A549 (cell line): ENCODE data around the gene HAUS8. TPM values are rescaled to one million over a fixed set of nuclear protein-coding genes. Genes with fewer than 3 reads are reported as not detected.
"Not testable (repeated sequence)": the region's sequence is repeated elsewhere in the genome, so short reads cannot be mapped to it uniquely, and the experiment has no call there.

ENCODE experiments used
- ATAC-seq, 2 experiments: fragments of 200-7000 bp in 1 of 2; fragments of >200 bp in 1 of 2; cut with Nextera tagmentation in 1 of 2; cut with Tn5 transposase in 1 of 2; 3 replicates each; pipeline versions ENCODE4 v1.8.0 to v1.9.1; 2018 to 2020; ENCODE audit warnings: mild to moderate bottlenecking in 1 of 2, moderate library complexity in 1 of 2
- CTCF ChIA-PET: fragments of 300-600 bp; sonication (Branson Sonifier 250); formaldehyde crosslinking; extraction: SDS; loops from one replicate; lab custom pipeline; 2021; ENCODE audit warnings: antibody characterized with exemption, inconsistent platforms; lab: Yijun Ruan, JAX
- POLR2A ChIA-PET: fragments of 350-600 bp; formaldehyde crosslinking; extraction: SDS; loops from one replicate; lab custom pipeline; 2021; ENCODE audit warnings: antibody characterized with exemption, inconsistent platforms; lab: Yijun Ruan, JAX
- DNase-seq, 2 experiments: peaks; one replicate each; pipeline versions ENCODE4 v3.0.0 to v3.0.0-alpha.2; 2011 to 2016; ENCODE audit warnings: low read depth in 1 of 2, low spot score in 1 of 2
- FAIRE-seq: peaks from 2 replicates; lab custom pipeline; 2011; peaks lifted over from hg19 to GRCh38; lab: Jason Lieb, UNC
- H3K27ac ChIP-seq, 2 experiments: fragments of >200 bp; sonication (Bioruptor Twin); formaldehyde crosslinking; 3 replicates each; pipeline ENCODE4 v1.5.1; 2016 to 2017
- H3K4me1 ChIP-seq: fragments of >200 bp; sonication (Bioruptor Twin); formaldehyde crosslinking; 3 replicates; pipeline ENCODE4 v1.6.1; 2016
- H3K4me2 ChIP-seq: fragments of >200 bp; sonication (Bioruptor Twin); formaldehyde crosslinking; 3 replicates; pipeline ENCODE4 v1.6.1; 2016
- H3K4me3 ChIP-seq: fragments of >200 bp; sonication (Bioruptor Twin); formaldehyde crosslinking; 3 replicates; pipeline ENCODE4 v1.5.1; 2016
- H3K9me3 ChIP-seq: fragments of >200 bp; sonication (Bioruptor Twin); formaldehyde crosslinking; 3 replicates; pipeline ENCODE4 v1.6.1; 2016
- CBX2 ChIP-seq: fragments of 200-600 bp; sonication (generic); IDR thresholded peaks from 2 replicates; pipeline ENCODE4 v1.6.1; 2016; ENCODE audit warnings: low read depth, mild to moderate bottlenecking, borderline replicate concordance
- EHF ChIP-seq: fragments of 250-450 bp; sonication (Bioruptor Pico); IDR thresholded peaks from 2 replicates; pipeline ENCODE4 v1.5.0; 2020; ENCODE audit warnings: mild to moderate bottlenecking
- FOSL2 ChIP-seq, 2 experiments: fragments of 450-650 bp in 1 of 2; fragments of >200 bp in 1 of 2; sonication (Bioruptor Twin) in 1 of 2; formaldehyde crosslinking; IDR thresholded peaks; 2 replicates each; pipeline versions ENCODE4 v1.5.0 to v1.6.1; 2016 to 2020; ENCODE audit warnings: mild to moderate bottlenecking in 1 of 2, moderate library complexity in 1 of 2
- HOXA7 ChIP-seq: fragments of 250-450 bp; sonication (Bioruptor Pico); IDR thresholded peaks from 2 replicates; pipeline ENCODE4 v1.5.0; 2020; ENCODE audit warnings: mild to moderate bottlenecking, moderate library complexity
- JUN ChIP-seq, 2 experiments: fragments of >200 bp; sonication (Bioruptor Twin); formaldehyde crosslinking; IDR thresholded peaks; 2 replicates in 1 of 2; 3 replicates in 1 of 2; pipeline ENCODE4 v1.6.1; 2016 to 2017
- MAFK ChIP-seq: fragments of 450-650 bp; IDR thresholded peaks from 2 replicates; pipeline ENCODE4 v1.6.1; 2014; ENCODE audit not compliant: partially characterized antibody
- NFE2L2 ChIP-seq: fragments of 150-350 bp; conservative IDR thresholded peaks from 2 replicates; pipeline ENCODE4 v1.6.1; 2014; ENCODE audit warnings: low read length
- NPAS2 ChIP-seq: fragments of 250-450 bp; sonication (Bioruptor Pico); IDR thresholded peaks from 2 replicates; pipeline ENCODE4 v1.8.0; 2022; ENCODE audit warnings: mild to moderate bottlenecking, moderate library complexity, borderline replicate concordance
- NR3C1 ChIP-seq: fragments of >200 bp; sonication (Bioruptor Twin); formaldehyde crosslinking; IDR thresholded peaks from 3 replicates; pipeline ENCODE4 v1.6.1; 2017
- PHF8 ChIP-seq: fragments of 200-600 bp; sonication (generic); IDR thresholded peaks from 2 replicates; pipeline ENCODE4 v1.6.1; 2016; ENCODE audit warnings: low read depth, mild to moderate bottlenecking, antibody characterized with exemption, moderate library complexity, borderline replicate concordance
- POLR2AphosphoS2 ChIP-seq: conservative IDR thresholded peaks from 2 replicates; pipeline ENCODE4 v1.6.1; 2012; ENCODE audit warnings: low read length, improper control_type of control experiment, inconsistent platforms
- RFX5 ChIP-seq: fragments of 450-650 bp; IDR thresholded peaks from 2 replicates; pipeline ENCODE4 v1.7.1; 2014; ENCODE audit warnings: antibody characterized with exemption, mild to moderate bottlenecking, moderate library complexity
- TFCP2L1 ChIP-seq: fragments of 250-450 bp; sonication (Bioruptor Pico); IDR thresholded peaks from 2 replicates; pipeline ENCODE4 v1.5.0; 2021; ENCODE audit warnings: mild to moderate bottlenecking
- TP53 ChIP-seq: fragments of 250-450 bp; sonication (Bioruptor Pico); IDR thresholded peaks from 2 replicates; pipeline ENCODE4 v1.5.0; 2021; ENCODE audit warnings: mild to moderate bottlenecking, moderate library complexity
- ZSCAN20 ChIP-seq: fragments of 250-450 bp; sonication (Bioruptor Pico); IDR thresholded peaks from 2 replicates; pipeline ENCODE4 v1.8.0; 2022; ENCODE audit warnings: mild to moderate bottlenecking, moderate library complexity
- WGBS: methylation state at CpG from one replicate; pipeline ENCODE4 v1.1.6; 2017; ENCODE audit errors: missing lambda C conversion rate; 5-methylcytosine and 5-hydroxymethylcytosine counted together
- polyA plus RNA-seq, 4 experiments: library from polyadenylated mRNA; depleted of rRNA in 3 of 4; stranded (reverse); fragments of >200 nt; fragmentation: RNase III in 1 of 4; extraction: RNeasy Plus Mini Kit Qiagen cat#74134 plus additional on column Dnase treatment in 1 of 4; gene quantifications; 2 replicates in 3 of 4; 3 replicates in 1 of 4; pipeline ENCODE4 v1.2.3, GENCODE V29; 2011 to 2017
- TF ChIP-seq, protein P1 (sequence below): fragments of >200 bp; sonication (Bioruptor Twin); formaldehyde crosslinking; IDR thresholded peaks from 3 replicates; pipeline ENCODE4 v1.5.1; 2016
- TF ChIP-seq, protein P2 (sequence below): fragments of 150-350 bp; IDR thresholded peaks from 2 replicates; pipeline ENCODE4 v1.6.1; 2014; ENCODE audit warnings: low read depth, mild to moderate bottlenecking, low read length
- TF ChIP-seq, protein P3 (sequence below): fragments of 250-450 bp; sonication (Bioruptor Pico); IDR thresholded peaks from 2 replicates; pipeline ENCODE4 v1.5.0; 2021; ENCODE audit warnings: mild to moderate bottlenecking, moderate library complexity, borderline replicate concordance

Gene HAUS8
- polyA plus RNA-seq, 2 of the 4 experiments (the other 2 are of a cell fraction) = 15.1 to 16.2 TPM

DNA sequence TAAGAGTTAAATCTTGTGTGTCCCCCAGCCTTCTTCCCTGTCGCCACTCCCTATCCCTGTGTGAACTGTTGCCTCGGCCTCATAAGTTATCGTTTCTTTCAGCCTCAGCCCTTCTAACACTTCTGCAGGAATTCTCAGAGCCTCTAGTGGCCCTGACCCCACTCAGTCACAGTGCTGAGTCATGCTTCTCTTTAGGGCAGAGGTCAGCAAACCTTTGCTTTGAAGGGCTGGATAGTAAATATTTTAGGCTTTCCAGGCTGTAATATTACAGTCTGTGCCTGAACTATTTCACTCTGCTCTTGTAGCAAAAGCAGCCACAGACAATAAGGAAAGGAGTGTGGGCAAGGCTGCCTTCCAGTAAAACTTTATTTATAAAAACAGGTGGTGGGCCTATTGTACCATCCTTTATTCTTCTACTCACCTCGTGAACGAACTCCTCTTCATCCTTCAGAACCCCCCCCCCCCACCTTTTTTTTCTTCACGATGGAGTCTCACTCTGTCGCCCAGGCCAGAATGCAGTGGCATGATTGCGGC lies 22.4 kb upstream of the HAUS8 start:
- Histone ChIP-seq H3K4me3 (no peak overlapping the region), H3K4me2 (peak overlapping the region; percentile 80), H3K9me3 (no peaks in the 10 kb centered on the region), H3K27ac (peak overlapping the region; percentile 78 to 85), H3K4me1 (peaks cover 20% of the 10 kb centered on the region)
- ChIA-PET CTCF (interaction anchor here (0.6 kb wide), 1 partner anchor 17 kb away, joined by 3 read pairs; no protein-coding TSS in a partner anchor), POLR2A (no interaction called here)
- FAIRE-seq (no peak), DNase-seq (peak in 1 of 2 experiments; percentile 55), ATAC-seq (peak; percentile 54 to 70; a peak in 4 of 6 replicates)
- 52% methylated on average over 8 of the region's 8 CpGs for WGBS
- TF ChIP-seq, protein P1, sequence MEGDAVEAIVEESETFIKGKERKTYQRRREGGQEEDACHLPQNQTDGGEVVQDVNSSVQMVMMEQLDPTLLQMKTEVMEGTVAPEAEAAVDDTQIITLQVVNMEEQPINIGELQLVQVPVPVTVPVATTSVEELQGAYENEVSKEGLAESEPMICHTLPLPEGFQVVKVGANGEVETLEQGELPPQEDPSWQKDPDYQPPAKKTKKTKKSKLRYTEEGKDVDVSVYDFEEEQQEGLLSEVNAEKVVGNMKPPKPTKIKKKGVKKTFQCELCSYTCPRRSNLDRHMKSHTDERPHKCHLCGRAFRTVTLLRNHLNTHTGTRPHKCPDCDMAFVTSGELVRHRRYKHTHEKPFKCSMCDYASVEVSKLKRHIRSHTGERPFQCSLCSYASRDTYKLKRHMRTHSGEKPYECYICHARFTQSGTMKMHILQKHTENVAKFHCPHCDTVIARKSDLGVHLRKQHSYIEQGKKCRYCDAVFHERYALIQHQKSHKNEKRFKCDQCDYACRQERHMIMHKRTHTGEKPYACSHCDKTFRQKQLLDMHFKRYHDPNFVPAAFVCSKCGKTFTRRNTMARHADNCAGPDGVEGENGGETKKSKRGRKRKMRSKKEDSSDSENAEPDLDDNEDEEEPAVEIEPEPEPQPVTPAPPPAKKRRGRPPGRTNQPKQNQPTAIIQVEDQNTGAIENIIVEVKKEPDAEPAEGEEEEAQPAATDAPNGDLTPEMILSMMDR = no peak
- peak; percentile 78 for TF ChIP-seq NFE2L2
- TF ChIP-seq, protein P2, sequence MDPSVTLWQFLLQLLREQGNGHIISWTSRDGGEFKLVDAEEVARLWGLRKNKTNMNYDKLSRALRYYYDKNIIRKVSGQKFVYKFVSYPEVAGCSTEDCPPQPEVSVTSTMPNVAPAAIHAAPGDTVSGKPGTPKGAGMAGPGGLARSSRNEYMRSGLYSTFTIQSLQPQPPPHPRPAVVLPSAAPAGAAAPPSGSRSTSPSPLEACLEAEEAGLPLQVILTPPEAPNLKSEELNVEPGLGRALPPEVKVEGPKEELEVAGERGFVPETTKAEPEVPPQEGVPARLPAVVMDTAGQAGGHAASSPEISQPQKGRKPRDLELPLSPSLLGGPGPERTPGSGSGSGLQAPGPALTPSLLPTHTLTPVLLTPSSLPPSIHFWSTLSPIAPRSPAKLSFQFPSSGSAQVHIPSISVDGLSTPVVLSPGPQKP = no peak
- peak; percentile 94 for TF ChIP-seq MAFK

DNA sequence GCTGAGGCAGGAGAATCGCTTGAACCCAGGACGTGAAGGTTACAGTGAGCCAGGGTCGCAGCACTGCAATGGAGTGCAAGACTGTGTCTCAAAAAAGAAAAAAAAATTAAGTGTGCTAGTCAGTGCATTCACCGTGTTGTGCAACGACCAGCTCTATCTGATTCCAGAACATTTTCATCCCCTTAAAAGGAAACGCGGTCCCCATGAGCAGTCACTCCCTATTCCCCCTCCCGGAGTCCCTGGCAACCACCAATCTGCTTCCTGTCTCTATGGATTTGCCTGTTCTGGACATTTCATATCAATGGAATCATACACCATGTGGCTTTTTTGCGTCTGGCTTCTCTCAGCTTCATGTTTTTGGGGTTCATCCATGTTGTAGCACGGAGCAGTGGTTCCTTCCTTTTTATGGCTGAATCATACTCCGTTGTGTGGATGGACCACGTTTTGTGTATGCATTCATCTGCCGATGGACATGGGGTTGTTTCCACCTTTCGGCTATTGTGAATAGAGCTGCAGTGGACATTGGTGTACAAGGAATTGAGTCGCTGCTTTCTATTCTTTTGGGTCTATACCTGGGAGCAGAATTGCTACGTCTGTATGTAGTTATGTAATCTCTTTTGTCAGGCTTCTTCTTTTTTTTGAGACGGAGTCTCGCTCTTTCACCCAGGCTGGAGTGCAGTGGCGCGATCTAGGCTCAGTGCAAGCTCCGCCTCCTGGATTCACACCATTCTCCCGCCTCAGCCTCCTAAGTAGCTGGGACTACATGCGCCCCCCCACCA lies 20.1 kb upstream of the HAUS8 start:
- ChIA-PET CTCF (interaction anchor here (1.0 kb wide), 1 partner anchor 43 kb away, joined by 3 read pairs; no protein-coding TSS in a partner anchor), POLR2A (no interaction called here)
- Histone ChIP-seq H3K27ac (peak overlapping the region in 1 of 2 experiments; percentile 68; a peak in 1 of 6 replicates), H3K4me2 (no peak overlapping the region), H3K9me3 (no peaks in the 10 kb centered on the region), H3K4me3 (no peak overlapping the region), H3K4me1 (peaks cover 20% of the 10 kb centered on the region)
- ATAC-seq (no peak), DNase-seq (no peak), FAIRE-seq (no peak)
- WGBS = 97% methylated on average over 23 of the region's 23 CpGs
- TF ChIP-seq NR3C1 (no peak), TP53 (CRISPR knock-in tag) (no peak), RFX5 (no peak), JUN (IDR thresholded peaks at IDR 0.05) (no peak), PHF8 (no peak), FOSL2 (IDR thresholded peaks at IDR 0.05) (no peak), FOSL2 (CRISPR knock-in tag; IDR thresholded peaks at IDR 0.05) (no peak), POLR2AphosphoS2 (no peak), CBX2 (no peak), ZSCAN20 (no peak), NPAS2 (CRISPR knock-in tag) (no peak), HOXA7 (CRISPR knock-in tag) (no peak), NFE2L2 (no peak), TFCP2L1 (no peak), EHF (no peak)
- TF ChIP-seq, protein P3, sequence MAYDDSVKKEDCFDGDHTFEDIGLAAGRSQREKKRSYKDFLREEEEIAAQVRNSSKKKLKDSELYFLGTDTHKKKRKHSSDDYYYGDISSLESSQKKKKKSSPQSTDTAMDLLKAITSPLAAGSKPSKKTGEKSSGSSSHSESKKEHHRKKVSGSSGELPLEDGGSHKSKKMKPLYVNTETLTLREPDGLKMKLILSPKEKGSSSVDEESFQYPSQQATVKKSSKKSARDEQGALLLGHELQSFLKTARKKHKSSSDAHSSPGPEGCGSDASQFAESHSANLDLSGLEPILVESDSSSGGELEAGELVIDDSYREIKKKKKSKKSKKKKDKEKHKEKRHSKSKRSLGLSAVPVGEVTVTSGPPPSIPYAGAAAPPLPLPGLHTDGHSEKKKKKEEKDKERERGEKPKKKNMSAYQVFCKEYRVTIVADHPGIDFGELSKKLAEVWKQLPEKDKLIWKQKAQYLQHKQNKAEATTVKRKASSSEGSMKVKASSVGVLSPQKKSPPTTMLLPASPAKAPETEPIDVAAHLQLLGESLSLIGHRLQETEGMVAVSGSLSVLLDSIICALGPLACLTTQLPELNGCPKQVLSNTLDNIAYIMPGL = no peak

DNA sequence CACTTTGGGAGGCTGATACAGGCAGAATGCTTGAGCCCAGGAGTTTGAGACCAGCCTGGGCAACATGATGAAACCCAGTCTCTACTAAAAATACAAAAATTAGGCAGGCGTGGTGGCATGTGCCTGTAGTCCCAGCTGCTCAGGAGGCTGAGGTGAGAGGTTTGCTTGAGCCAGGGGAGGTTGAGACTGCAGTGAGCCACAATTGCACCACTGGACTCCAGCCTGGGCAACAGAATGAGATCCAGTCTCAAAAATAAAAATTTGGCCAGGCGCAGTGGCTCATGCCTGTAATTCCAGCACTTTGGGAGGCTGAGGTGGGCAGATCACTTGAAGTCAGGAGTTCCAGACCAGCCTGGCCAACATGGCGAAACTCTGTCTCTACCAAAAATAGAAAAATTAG lies 19.4 kb upstream of the HAUS8 start:
- H3K9me3 ChIP-seq, DNase-seq, ATAC-seq, FAIRE-seq, H3K4me2 ChIP-seq, H3K4me3 ChIP-seq, POLR2A ChIA-PET, CTCF ChIA-PET: not testable (repeated sequence)
- WGBS = 94% methylated on average over 3 of the region's 3 CpGs
- Histone ChIP-seq H3K27ac (peak overlapping the region in 1 of 2 experiments; percentile 52; a peak in 2 of 6 replicates), H3K4me1 (peaks cover 23% of the 10 kb centered on the region)
